T-helper 17 cell (primary cell): Measurements from ENCODE around the gene HES5. TPM values are rescaled to one million over a fixed set of nuclear protein-coding genes. Genes with fewer than 3 reads are reported as not detected.

ENCODE experiments used
- ATAC-seq: fragments of 150-1000 bp; cut with Tn5 transposase; 2 replicates; pipeline ENCODE4 v1.10.0; 2021; ENCODE audit warnings: mild to moderate bottlenecking, moderate library complexity
- DNase-seq, 3 donors: peaks; one replicate each; pipeline versions ENCODE4 v3.0.0 to v3.0.0-alpha.2; 2020 to 2021
- H3K9me3 ChIP-seq: one replicate; pipeline ENCODE4 v1.7.0; 2013; ENCODE audit warnings: low read length, mild to moderate bottlenecking; ENCODE audit not compliant: control insufficient read depth, poor library complexity, severe bottlenecking
- H3K27ac Mint-ChIP-seq: one replicate; pipeline ENCODE4 v1.8.0; 2022; ENCODE audit warnings: mild to moderate bottlenecking, moderate library complexity, mixed read lengths
- H3K27me3 Mint-ChIP-seq: one replicate; pipeline ENCODE4 v1.8.0; 2022; ENCODE audit warnings: mixed read lengths
- H3K36me3 Mint-ChIP-seq: one replicate; pipeline ENCODE4 v1.8.0; 2022; ENCODE audit warnings: low read depth, mixed read lengths
- H3K4me1 Mint-ChIP-seq: one replicate; pipeline ENCODE4 v1.8.0; 2022; ENCODE audit warnings: mild to moderate bottlenecking, mixed read lengths
- H3K4me3 Mint-ChIP-seq: one replicate; pipeline ENCODE4 v1.8.0; 2022; ENCODE audit warnings: mild to moderate bottlenecking, moderate library complexity, mixed read lengths
- total RNA-seq, 4 donors: library from RNA in 2 of 4; stranded (reverse) in 2 of 4; gene quantifications; one replicate each; pipeline ENCODE4 v1.2.3 and lab custom pipeline; 2022 to 2026

The HES5 gene
- total RNA-seq, 2 donors from 2014 or later: not detected

DNA sequence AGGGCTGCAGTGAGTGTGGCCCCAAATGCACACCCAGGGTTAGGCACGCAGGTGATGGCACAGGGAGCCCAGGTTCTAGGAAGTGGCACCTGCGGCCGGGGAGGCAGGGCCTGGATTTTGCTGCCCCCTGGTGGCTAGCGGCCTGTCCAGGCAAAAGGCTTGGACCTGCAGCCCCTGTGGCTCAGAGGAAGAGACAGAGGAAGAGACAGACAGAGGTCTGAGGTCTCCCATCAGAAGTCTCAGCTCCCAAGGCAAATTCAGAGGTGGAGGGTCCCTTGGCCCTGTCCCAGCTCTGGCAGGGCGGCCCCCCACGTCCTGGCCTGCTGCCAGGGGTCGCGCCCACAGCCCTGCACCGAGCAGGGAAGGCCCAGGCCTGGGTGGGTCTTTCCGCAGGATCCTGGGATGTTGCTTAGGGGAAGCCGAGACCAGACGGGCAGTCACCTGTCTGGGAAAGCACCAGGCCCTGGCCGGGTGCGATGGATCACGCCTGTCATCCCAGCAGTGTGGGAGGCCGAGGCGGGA, 18.1 kb upstream of the HES5 start:
- ATAC-seq (peak; percentile 27), DNase-seq (peak; percentile 70 to 79 (median 71))
- peak overlapping the region; percentile 96 for H3K27ac Mint-ChIP-seq
- no peaks in the 10 kb centered on the region for H3K36me3 Mint-ChIP-seq
- no peaks in the 10 kb centered on the region for H3K9me3 ChIP-seq
- H3K4me1 Mint-ChIP-seq: peaks cover 10% of the 10 kb centered on the region
- no peaks in the 10 kb centered on the region for H3K27me3 Mint-ChIP-seq
- H3K4me3 Mint-ChIP-seq: peak overlapping the region; percentile 93

DNA sequence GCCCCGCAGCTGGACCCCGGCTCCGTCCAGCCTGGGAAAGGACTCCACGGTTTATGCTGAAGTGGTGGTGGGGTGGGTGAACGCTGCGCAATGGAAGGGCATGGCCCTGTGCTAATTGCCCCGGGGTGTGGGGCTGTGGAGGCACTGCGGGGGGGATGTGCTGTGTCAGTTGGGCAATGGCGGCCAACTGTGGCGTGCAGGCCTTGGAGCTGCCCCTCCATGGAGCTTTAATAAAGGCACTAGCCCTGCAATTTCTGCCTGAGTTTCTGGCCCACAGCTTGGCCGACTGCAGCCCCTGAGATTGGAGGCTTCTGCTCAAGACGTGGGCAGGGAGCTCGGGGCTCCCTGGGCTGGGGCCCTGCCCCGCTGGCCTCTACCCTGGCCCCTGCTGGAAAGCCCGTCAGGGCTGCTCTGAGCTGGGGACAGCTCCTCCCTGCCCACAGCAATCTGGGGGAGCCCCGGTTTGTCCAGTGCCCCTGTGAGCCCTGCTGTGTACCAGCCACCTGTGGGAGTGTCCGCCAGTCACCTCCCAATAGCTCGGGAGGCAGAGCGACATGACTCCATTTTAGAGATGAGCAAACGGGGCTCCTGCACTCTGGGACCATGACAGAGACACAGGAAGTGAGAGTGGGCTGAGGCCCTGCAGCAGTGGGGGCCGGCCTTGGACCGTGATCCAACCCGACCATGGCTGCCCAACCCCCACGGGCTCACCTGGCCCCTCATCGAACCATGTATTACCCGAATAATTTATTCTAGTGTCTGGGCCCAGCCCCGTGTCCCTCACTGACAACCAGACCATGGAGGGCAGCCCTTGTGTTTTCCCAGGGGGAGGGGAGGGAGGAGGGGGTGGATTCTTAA, 17.4 kb upstream of the HES5 start:
- Mint-ChIP-seq H3K36me3 (no peaks in the 10 kb centered on the region), H3K27ac (peak overlapping the region; percentile 96), H3K4me1 (peaks cover 10% of the 10 kb centered on the region), H3K27me3 (no peaks in the 10 kb centered on the region), H3K4me3 (peak overlapping the region; percentile 93)
- H3K9me3 ChIP-seq: no peaks in the 10 kb centered on the region
- ATAC-seq (peak; percentile 10), DNase-seq (peak in 1 of 3 donors; percentile 29)

DNA sequence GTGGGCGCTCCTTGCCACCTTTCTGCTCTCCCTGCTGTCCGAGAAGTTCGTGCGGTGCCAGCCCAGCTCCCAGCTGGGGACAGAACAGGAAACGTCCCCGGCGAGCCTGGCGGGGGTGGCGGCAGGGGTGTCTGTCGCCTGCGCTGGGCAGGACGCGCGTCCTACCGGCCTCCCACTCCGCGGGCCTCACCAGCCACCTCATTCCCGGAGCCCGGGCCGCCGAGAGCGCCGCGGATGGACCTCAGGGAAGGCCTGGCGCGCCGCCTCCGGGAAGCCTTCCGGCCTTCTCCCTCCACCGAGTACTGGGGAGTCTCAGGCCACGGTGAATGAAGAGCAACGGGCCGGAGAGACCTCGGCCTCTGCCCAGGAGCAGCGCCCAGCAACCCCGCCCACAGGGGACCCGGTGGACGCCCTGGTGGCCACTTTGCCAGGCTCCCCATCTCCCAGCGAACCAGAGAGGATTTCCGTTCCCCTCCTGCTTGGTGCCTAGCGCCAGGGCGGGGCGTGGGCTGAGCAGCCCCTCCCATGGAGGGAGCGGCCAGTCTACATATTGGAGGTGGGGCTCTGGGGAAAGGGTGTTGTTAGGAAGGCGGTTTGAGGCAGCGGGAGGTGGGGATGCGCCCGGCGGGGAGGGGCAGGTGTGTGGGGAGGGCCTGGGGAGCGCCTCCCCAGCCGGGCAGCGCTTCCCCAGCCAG, 16.6 kb upstream of the HES5 start:
- Mint-ChIP-seq H3K36me3 (no peaks in the 10 kb centered on the region), H3K27me3 (no peaks in the 10 kb centered on the region), H3K4me3 (peak overlapping the region; percentile 93), H3K4me1 (peaks cover 10% of the 10 kb centered on the region), H3K27ac (peak overlapping the region; percentile 96)
- DNase-seq (peak; percentile 69 to 78 (median 70)), ATAC-seq (peak; percentile 57)
- no peaks in the 10 kb centered on the region for H3K9me3 ChIP-seq

DNA sequence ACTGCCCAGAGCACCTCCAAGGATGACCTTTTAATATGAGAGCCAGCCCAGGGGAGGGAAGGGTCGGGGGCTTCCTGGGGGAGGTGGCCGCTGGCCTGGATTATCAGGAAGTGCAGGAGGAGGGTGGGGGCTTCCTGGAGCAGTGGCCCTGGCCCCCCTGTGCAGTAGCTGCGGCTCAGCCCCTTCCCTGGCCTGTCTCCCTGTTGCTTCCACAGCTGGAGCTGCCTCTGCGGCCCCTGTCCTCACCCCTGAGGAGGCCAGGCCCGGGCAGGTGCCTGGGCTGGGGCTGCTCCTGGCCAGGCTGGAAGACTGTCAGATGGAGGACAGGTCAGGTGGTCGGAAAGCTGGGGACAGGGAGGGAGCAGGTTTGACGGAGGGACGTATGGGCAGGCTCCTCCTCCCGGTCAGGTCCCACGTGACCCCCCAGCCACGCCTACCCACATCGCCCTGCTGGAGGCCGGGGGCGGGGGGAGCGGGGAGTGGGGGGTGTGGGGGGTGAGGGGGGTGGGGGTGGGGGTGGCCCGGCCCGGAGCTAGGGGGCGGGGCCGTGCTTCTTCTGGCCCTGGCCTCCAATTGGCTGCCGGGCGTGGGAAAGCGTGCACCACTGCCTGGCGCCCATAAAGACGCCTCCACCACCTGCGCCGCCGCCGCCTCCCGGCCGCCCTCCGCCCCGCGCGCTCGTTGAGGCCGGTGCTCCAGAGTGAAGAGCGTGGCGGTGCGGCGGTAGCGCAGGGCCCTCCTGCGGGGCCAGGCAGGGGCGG, 15.9 kb upstream of the HES5 start:
- Mint-ChIP-seq H3K36me3 (no peaks in the 10 kb centered on the region), H3K27me3 (no peaks in the 10 kb centered on the region), H3K4me1 (peaks cover 10% of the 10 kb centered on the region), H3K27ac (peak overlapping the region; percentile 96), H3K4me3 (peak overlapping the region; percentile 93)
- H3K9me3 ChIP-seq: no peaks in the 10 kb centered on the region
- DNase-seq: peak; percentile 86 to 91 (median 90)
- peak; percentile 60 for ATAC-seq

DNA sequence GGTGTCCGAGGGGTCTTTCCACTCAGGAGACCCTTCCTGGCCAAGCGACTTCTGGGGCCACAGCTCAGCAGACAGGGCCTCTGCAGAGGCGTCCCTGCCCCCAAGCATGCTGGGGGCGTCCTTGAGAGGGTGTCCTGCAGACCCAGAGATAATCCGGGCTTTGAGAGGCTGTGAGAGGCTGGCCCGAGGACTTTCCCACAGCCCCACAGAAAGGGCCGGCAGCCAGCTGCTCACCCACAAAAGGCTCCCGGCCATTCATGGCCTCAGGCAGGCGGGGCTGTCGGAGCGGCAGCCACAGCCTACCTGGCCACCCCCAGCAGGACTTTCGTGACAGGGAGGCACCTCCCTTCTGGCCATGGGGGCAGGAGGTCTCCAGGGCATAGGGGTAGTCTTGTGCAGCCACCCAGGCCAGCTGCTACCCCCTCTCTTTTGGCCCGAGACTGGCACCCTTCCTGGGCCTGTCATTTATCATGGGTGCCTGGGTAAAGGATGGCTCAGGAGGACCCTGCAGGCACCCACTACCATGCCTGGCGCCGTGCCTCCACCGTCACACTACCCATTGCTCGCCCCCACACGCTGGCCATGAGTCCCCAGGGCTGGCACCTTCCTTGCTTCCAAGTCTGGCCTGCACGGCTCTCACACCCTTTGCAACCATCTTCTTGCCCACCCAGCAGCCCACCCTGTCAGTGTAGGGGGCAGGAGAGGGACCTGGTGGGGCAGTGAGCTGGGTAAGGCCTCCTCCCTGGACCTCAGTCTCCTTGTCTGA, 15.0 kb upstream of the HES5 start:
- ATAC-seq (no peak), DNase-seq (no peak)
- H3K36me3 Mint-ChIP-seq: no peaks in the 10 kb centered on the region
- peak overlapping the region; percentile 34 for H3K27ac Mint-ChIP-seq
- no peak overlapping the region for H3K4me3 Mint-ChIP-seq
- no peaks in the 10 kb centered on the region for H3K27me3 Mint-ChIP-seq
- peaks cover 10% of the 10 kb centered on the region for H3K4me1 Mint-ChIP-seq
- H3K9me3 ChIP-seq: no peaks in the 10 kb centered on the region

DNA sequence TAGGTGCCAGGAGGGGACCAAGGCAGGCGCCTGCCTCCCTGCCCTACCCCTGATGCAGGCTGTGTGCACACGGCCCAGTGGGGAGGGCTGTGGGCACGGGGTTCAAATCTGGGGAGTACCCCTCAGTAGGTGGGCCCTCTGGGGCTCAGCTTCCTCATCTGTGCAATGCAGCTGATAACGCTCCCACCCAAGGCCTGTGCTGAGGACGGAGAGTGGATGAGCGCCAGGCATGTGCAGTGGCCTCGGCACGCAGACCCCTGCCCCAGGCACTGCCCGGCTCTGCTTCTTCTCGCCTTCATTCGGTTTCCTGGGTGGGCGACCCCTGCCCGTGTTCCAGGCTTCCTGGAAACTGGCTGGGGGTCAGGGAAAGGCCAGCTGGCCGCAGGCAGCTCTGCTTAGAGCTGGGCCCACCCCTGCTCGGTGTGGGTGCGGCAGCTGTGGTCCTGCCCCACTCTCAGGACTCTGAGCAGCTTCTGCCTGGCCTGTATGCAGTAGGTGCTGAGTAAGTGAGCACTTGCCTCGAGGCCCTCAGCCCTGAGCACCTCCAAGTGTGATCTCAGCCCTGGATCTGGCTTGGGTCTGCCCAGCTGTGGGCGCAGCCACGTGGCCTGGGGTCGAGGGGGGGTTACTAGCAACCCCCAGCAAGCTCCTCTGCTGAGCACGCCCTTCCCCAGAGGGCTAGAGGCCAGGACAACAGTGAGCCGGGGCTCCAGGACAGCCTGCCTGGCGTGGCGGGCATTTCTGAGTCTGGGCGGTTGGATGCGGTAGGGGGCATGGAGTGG, 14.2 kb upstream of the HES5 start:
- Mint-ChIP-seq H3K4me3 (no peak overlapping the region), H3K4me1 (peaks cover 7% of the 10 kb centered on the region), H3K27me3 (no peaks in the 10 kb centered on the region), H3K36me3 (no peaks in the 10 kb centered on the region), H3K27ac (peak overlapping the region; percentile 34)
- no peak for DNase-seq
- ATAC-seq: no peak
- H3K9me3 ChIP-seq: no peaks in the 10 kb centered on the region

DNA sequence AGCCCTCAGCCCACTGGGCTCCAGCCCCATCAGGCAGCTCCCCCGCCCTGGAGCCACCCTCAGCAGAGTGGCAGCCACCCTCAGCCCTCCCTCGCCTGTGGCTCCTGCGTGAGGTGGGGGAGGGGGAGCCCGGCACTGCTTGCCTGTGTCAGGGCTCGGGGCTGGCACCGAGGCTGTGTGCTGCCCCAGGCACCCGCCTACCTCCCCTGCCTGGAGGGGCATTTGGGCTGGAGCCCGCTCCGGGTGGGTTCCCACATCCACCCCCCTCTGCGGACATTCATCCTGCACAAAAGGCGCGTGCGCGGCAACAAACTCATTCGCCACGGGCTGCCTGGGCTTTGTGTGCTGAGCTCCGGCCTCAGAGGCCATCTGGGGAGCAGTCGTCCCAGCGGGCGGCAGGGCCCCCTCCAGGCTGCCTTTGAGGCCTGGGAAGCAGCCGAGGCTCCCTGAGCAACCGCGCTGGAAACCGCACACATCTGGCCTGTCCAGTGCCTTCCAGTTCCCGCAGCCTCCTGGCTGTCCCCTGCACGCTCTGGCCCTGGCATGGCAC, 13.6 kb upstream of the HES5 start:
- Mint-ChIP-seq H3K4me1 (peaks cover 3% of the 10 kb centered on the region), H3K36me3 (no peaks in the 10 kb centered on the region), H3K27me3 (no peaks in the 10 kb centered on the region), H3K27ac (no peak overlapping the region), H3K4me3 (no peak overlapping the region)
- ATAC-seq: no peak
- no peak for DNase-seq
- no peaks in the 10 kb centered on the region for H3K9me3 ChIP-seq

DNA sequence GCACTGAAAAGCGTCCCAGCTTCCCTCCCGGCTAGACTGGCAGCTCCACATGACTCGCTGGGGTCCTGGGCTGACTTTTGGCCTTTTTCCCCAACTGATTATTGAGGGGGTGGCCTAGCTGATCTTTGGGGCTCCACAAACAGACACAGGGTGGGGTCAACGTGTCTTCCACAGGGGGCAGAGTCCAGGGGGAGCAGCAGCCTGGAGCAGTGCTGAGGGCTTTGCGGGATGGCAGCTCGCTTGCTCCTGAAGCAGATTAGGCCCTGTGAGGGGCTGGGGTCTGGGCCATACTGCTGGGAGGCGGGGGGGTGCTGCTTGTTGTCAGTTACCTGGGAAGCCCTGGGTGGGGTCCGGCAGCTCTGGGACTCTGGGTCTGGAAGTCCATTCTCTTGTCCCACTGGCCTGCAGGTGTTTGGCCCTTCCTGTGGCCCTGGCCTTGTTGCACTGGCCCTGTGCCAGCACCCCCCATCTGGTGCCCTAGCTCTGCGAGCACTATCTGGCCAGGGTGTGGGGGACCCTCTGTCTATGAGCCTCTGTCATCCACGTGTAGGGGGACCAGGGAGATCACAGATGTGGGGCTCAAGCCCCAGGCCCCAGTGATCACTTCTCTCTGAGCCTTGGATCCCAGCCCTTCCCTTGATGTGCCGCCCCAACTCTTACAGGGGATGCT, 12.3 kb upstream of the HES5 start:
- H3K27me3 Mint-ChIP-seq: no peaks in the 10 kb centered on the region
- DNase-seq (no peak), ATAC-seq (no peak)
- H3K36me3 Mint-ChIP-seq: no peaks in the 10 kb centered on the region
- no peaks in the 10 kb centered on the region for H3K9me3 ChIP-seq
- H3K4me1 Mint-ChIP-seq: no peaks in the 10 kb centered on the region
- H3K4me3 Mint-ChIP-seq: no peak overlapping the region
- H3K27ac Mint-ChIP-seq: no peak overlapping the region

DNA sequence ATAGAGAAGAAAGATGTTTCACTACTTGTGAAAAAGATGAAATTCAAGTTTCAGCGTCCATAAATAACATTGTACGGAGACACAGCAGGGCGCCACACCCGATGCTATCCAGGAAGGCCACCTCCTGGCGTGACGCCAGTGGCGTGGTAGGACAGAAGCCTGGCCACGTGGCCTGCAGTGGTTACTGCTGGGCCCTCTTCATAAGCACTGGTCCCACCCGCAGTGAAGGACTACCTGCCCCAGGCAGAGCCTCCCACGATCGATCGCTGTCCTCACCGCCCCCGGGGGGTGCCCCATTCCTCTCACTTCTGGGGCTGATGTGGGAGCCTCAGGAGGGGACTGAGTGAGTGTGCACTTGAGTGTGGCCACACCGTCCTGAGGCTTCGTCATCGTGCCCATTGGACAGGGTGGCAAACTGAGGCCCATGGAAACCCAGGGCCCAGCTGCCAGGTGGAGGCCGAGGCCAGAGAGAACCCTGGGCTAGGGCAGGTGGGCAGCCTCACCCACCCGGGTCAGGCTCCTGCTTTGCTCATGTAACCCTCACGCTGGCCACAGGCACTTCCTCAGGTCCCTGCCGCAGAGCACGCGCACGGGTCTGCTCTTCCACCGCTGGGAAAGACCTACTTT, 11.7 kb upstream of the HES5 start:
- Mint-ChIP-seq H3K36me3 (no peaks in the 10 kb centered on the region), H3K27me3 (no peaks in the 10 kb centered on the region), H3K27ac (no peak overlapping the region), H3K4me3 (no peak overlapping the region), H3K4me1 (no peaks in the 10 kb centered on the region)
- ATAC-seq (no peak), DNase-seq (no peak)
- no peaks in the 10 kb centered on the region for H3K9me3 ChIP-seq

DNA sequence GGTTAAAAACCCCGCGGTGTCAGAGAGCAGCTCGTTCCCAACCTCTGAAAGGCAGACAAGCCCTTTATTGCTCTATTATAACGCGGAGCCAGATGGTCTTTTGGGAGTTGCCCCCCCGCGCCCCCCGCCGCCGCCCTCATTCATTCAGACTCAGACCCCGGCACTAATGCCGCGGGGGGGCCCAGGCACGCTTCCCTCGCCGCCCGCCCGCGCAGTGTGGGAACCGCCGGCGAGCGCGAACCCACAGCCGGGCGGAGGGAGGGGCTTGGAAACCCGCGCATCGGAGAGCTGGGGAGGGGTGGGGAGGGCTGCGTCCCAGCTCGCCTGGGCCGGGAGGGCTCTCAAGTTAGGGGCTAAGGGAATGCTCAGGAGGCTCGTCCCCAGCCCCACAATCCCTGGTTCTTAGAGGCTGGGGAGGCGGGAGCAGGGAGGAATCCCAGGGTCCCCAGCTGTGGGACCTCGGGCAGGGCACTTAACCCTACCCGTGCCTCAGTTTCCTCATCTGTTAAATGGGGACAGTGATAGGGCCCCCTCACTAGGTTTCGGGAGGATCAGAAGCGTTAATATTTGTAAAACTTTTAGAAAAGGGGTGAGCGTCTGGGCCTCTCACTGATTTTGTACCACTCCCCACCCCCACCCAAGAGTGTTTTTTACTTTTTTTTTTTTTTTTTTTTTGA, 10.9 kb upstream of the HES5 start:
- no peak overlapping the region for H3K27ac Mint-ChIP-seq
- no peak overlapping the region for H3K4me3 Mint-ChIP-seq
- peaks cover 3% of the 10 kb centered on the region for H3K4me1 Mint-ChIP-seq
- ATAC-seq (no peak), DNase-seq (no peak)
- no peaks in the 10 kb centered on the region for H3K9me3 ChIP-seq
- H3K27me3 Mint-ChIP-seq: no peaks in the 10 kb centered on the region
- no peaks in the 10 kb centered on the region for H3K36me3 Mint-ChIP-seq
